Skeletal muscle tissue (tissue), 4 donors: ENCODE measurements around the gene ZCCHC13. TPM values are rescaled to one million over a fixed set of nuclear protein-coding genes. Genes with fewer than 3 reads are reported as not detected.
"Not testable (repeated sequence)": the region's sequence is repeated elsewhere in the genome, so short reads cannot be mapped to it uniquely, and the experiment has no call there.

Experiments
- H3K27ac ChIP-seq: one replicate; pipeline ENCODE4 v1.7.0; 2013; ENCODE audit warnings: mild to moderate bottlenecking, low read depth, low read length, inconsistent platforms
- H3K27me3 ChIP-seq, 3 donors: one replicate each; pipeline ENCODE4 v1.7.0; 2013; ENCODE audit warnings: low read length in 3 of 3; ENCODE audit not compliant: control insufficient read depth in 3 of 3, insufficient read depth in 3 of 3
- H3K36me3 ChIP-seq, 3 donors: one replicate each; pipeline ENCODE4 v1.7.0; 2013; ENCODE audit warnings: low read length in 3 of 3; ENCODE audit not compliant: control insufficient read depth in 3 of 3, insufficient read depth in 3 of 3
- H3K4me1 ChIP-seq, 3 donors: one replicate each; pipeline ENCODE4 v1.7.0; 2013; ENCODE audit warnings: low read length in 3 of 3, mild to moderate bottlenecking in 3 of 3; ENCODE audit not compliant: control insufficient read depth in 3 of 3, insufficient read depth in 3 of 3
- H3K4me3 ChIP-seq, 3 donors: one replicate each; pipeline ENCODE4 v1.7.0; 2013; ENCODE audit warnings: low read length in 3 of 3
- H3K9ac ChIP-seq, 3 donors: one replicate each; pipeline ENCODE4 v1.7.0; 2013; ENCODE audit warnings: low read length in 3 of 3, mild to moderate bottlenecking in 3 of 3, moderate library complexity in 2 of 3, low read depth in 1 of 3
- H3K9me3 ChIP-seq, 3 donors: one replicate each; pipeline ENCODE4 v1.7.0; 2013; ENCODE audit warnings: low read length in 3 of 3; ENCODE audit not compliant: control insufficient read depth in 3 of 3
- total RNA-seq: library from RNA; depleted of rRNA; stranded (reverse); fragments of >200 nt; gene quantifications from one replicate; pipeline ENCODE4 v1.2.3, GENCODE V29; 2014
- donor health status: Osteomylitis.

ZCCHC13 gene
- total RNA-seq, 1 donor from 2014 or later, result not detected

GRCh38 chrX:74318672-74319071, 14.7 kb downstream of the ZCCHC13 start:
- no peak overlapping the region for H3K4me3 ChIP-seq
- H3K27ac ChIP-seq, result no peak overlapping the region

GRCh38 chrX:74319321-74319720, 15.3 kb downstream of the ZCCHC13 start:
- H3K9ac ChIP-seq, H3K27me3 ChIP-seq, H3K4me1 ChIP-seq, H3K36me3 ChIP-seq, H3K9me3 ChIP-seq, H3K27ac ChIP-seq, H3K4me3 ChIP-seq: not testable (repeated sequence)

More at GRCh38 chrX:74318672-74319071, 14.7 kb downstream of the ZCCHC13 start:
- Histone ChIP-seq H3K9ac (no peak overlapping the region), H3K9me3 (no peaks in the 10 kb centered on the region), H3K27me3 (no peaks in the 10 kb centered on the region), H3K4me1 (no peaks in the 10 kb centered on the region), H3K36me3 (no peaks in the 10 kb centered on the region)

GRCh38 chrX:74321191-74321590, 17.2 kb downstream of the ZCCHC13 start:
- Histone ChIP-seq H3K9ac (no peak overlapping the region), H3K27me3 (no peaks in the 10 kb centered on the region), H3K9me3 (no peaks in the 10 kb centered on the region), H3K4me3 (no peak overlapping the region), H3K27ac (no peak overlapping the region), H3K4me1 (no peaks in the 10 kb centered on the region), H3K36me3 (no peaks in the 10 kb centered on the region)

DNA sequence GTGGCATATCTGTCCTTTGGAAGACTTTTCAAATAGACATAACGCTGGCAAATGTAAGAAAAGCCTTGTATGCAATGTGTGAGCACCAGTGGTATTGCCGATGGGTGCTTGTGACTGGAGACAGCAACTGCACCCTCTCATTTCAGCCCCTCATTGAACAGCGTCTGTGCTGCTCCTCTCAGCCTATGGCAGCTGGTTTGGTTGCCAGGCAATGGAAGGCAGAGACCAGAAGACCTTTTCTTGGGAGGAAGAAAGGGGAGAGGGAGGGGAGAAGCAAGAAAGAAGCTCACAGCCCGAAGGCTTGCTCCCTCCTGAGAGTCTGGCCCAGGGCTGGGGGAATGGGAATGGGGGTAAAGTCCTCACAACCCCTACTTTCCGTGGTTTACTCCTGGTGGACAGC, 20.2 kb downstream of the ZCCHC13 start:
- H3K9ac ChIP-seq, result no peak overlapping the region
- H3K27ac ChIP-seq, result no peak overlapping the region
- no peaks in the 10 kb centered on the region for H3K36me3 ChIP-seq
- no peaks in the 10 kb centered on the region for H3K27me3 ChIP-seq
- no peak overlapping the region for H3K4me3 ChIP-seq
- H3K9me3 ChIP-seq, result no peaks in the 10 kb centered on the region
- no peaks in the 10 kb centered on the region for H3K4me1 ChIP-seq

DNA sequence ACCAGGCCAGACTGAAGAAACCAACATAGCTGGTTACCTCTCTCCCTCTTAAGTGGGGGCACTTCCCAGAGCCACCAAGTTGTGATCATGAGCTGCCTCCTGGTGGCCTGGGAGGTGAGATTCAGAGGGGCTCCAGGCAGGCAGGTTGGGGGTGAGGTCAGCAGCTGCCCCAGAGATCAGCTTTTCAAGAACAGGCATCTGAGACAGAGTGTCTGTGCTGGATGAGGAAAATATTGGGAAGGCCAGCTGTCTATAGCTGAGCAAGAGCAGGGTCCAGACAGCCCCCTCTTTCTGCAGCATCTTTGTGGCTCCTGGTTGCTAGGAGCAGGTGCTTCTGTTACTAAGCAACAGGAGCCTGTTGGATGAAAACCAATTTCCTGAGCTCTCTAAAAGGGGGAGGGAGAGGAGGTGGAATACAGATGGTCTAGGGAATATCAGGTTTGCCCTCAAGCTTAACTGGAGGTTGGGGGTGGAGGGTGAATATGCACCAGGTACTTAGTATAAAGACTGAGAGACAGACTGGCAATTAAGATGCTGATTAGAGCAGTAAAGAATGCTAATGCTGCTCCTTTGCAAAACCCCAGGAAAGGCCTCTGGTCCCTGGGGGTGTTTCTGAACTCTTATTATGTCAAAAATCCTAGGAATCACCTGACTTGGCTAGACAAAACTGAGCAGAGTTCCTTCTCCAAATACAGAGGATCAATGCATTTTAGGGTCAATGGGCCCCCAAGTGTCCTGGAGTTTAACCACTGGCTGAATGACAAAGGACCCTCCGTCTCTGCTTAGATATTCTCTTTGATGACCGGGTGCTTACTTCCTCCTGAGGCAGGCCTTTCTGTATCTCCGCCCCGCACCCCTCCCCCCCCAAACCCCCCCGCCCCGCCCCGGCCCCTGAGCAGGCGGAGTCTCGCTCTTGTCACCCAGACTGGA, 21.4 kb downstream of the ZCCHC13 start:
- Histone ChIP-seq H3K36me3 (no peaks in the 10 kb centered on the region), H3K4me3 (no peak overlapping the region), H3K4me1 (no peaks in the 10 kb centered on the region), H3K27me3 (no peaks in the 10 kb centered on the region), H3K9me3 (no peaks in the 10 kb centered on the region), H3K27ac (no peak overlapping the region), H3K9ac (no peak overlapping the region)

DNA sequence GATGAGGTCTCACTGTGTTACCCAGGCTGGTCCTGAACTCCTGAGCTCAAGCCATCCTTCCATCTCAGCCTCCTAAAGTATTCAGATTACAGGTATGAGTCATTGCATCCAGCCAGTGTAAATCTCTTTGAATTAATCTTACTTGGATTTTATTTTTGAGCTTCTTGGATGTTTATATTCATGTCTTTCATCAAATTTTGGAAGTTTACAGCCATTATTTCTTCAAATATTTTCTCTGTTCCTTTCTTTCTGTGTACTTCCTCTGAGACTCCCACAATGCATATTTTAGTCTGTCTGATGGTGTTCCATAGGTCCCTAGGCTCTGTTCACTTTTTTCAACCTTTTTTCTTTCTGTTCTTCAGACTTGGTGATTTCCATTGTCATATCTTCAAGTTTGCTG, 34.9 kb downstream of the ZCCHC13 start:
- Histone ChIP-seq H3K36me3 (no peaks in the 10 kb centered on the region), H3K4me1 (no peaks in the 10 kb centered on the region), H3K9me3 (no peaks in the 10 kb centered on the region), H3K9ac (no peak overlapping the region), H3K27me3 (no peaks in the 10 kb centered on the region), H3K27ac (no peak overlapping the region), H3K4me3 (no peak overlapping the region)

GRCh38 chrX:74340051-74340450, 36.1 kb downstream of the ZCCHC13 start:
- H3K9ac ChIP-seq, result no peak overlapping the region
- H3K27me3 ChIP-seq, result no peaks in the 10 kb centered on the region
- H3K4me1 ChIP-seq, result no peaks in the 10 kb centered on the region
- no peaks in the 10 kb centered on the region for H3K36me3 ChIP-seq
- no peak overlapping the region for H3K4me3 ChIP-seq
- no peaks in the 10 kb centered on the region for H3K9me3 ChIP-seq
- no peak overlapping the region for H3K27ac ChIP-seq

DNA sequence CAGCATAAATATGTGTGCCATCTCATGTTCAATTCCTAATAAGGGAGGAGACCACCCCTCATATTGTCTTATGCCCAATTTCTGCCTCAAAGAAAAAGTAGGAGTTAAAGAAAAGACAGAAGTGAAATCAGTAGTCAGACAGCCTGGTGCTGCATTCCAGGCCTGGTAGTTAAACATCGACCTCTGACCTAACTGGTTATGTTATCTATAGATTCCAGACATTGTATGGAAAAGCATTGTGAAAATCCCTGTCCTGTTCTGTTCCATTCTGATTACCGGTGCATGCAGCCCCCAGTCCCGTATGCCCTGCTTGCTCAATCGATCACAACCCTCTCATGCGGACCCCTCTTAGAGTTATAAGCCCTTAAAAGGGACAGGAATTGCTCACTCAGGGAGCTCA, 38.2 kb downstream of the ZCCHC13 start:
- H3K4me1 ChIP-seq, H3K36me3 ChIP-seq, H3K4me3 ChIP-seq, H3K27ac ChIP-seq, H3K27me3 ChIP-seq, H3K9ac ChIP-seq, H3K9me3 ChIP-seq: not testable (repeated sequence)

- no peaks in the 10 kb centered on the region for H3K9me3 ChIP-seq
- no peaks in the 10 kb centered on the region for H3K36me3 ChIP-seq
- no peak overlapping the region for H3K27ac ChIP-seq
Measured at GRCh38 chrX:74343343-74344279, 39.6 kb downstream of the ZCCHC13 start.

DNA sequence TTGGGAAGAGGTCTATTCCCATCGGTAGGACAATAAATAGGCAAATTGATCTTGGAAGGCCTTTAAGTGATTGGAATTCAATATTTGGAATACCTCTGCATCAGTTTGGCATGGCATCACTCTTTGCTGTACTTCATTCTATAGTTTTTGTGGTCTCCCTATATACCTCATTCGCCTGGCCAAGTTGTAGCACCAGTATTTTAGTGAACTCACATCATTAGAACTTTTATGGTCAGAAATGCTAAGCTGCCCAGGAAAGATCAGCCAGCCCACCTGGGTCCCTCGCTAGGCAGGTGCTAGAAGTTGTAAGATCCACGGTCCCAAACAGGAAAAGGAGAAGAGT, 40.3 kb downstream of the ZCCHC13 start:
- no peaks in the 10 kb centered on the region for H3K9me3 ChIP-seq
- H3K4me1 ChIP-seq, result no peaks in the 10 kb centered on the region
- no peak overlapping the region for H3K4me3 ChIP-seq
- H3K27ac ChIP-seq, result no peak overlapping the region
- no peaks in the 10 kb centered on the region for H3K27me3 ChIP-seq
- no peak overlapping the region for H3K9ac ChIP-seq
- no peaks in the 10 kb centered on the region for H3K36me3 ChIP-seq

More at GRCh38 chrX:74343343-74344279, 39.6 kb downstream of the ZCCHC13 start:
- Histone ChIP-seq H3K4me1 (no peaks in the 10 kb centered on the region), H3K9ac (no peak overlapping the region), H3K27me3 (no peaks in the 10 kb centered on the region), H3K4me3 (no peak overlapping the region)
